ENCODE data around the gene SMARCA4.
"Not testable (repeated sequence)": the region's sequence is repeated elsewhere in the genome, so short reads cannot be mapped to it uniquely, and the experiment has no call there.

Gene SMARCA4

GRCh38 chr19:11066326-11066725, 105.5 kb downstream of the SMARCA4 start:
- Mint-ChIP-seq H3K4me3 (no peak overlapping the region), H3K4me1 (ENCODE audit: low read depth) (no peaks in the 10 kb centered on the region), H3K9me3 (ENCODE audit: low read depth) (no peaks in the 10 kb centered on the region), H3K27ac (no peak overlapping the region), H3K27me3 (no peaks in the 10 kb centered on the region), H3K36me3 (peaks cover 4% of the 10 kb centered on the region)

GRCh38 chr19:11067356-11068113, 106.7 kb downstream of the SMARCA4 start:
- Mint-ChIP-seq H3K36me3 (peaks cover 2% of the 10 kb centered on the region), H3K27ac (no peak overlapping the region), H3K4me1 (ENCODE audit: low read depth) (no peaks in the 10 kb centered on the region), H3K27me3 (no peaks in the 10 kb centered on the region), H3K9me3 (ENCODE audit: low read depth) (no peaks in the 10 kb centered on the region), H3K4me3 (no peak overlapping the region)

- no peaks in the 10 kb centered on the region for H3K9me3 Mint-ChIP-seq (ENCODE audit: low read depth)
- H3K27ac Mint-ChIP-seq: no peak overlapping the region
- peaks cover 3% of the 10 kb centered on the region for H3K4me1 Mint-ChIP-seq (ENCODE audit: low read depth)
- no peaks in the 10 kb centered on the region for H3K27me3 Mint-ChIP-seq
- H3K36me3 Mint-ChIP-seq: peaks cover 2% of the 10 kb centered on the region
- no peak overlapping the region for H3K4me3 Mint-ChIP-seq
These were observed 108.7 kb downstream of the SMARCA4 start for GRCh38 chr19:11069561-11069960.

GRCh38 chr19:11070123-11070522, 109.3 kb downstream of the SMARCA4 start:
- H3K4me1 Mint-ChIP-seq (ENCODE audit: low read depth): peaks cover 4% of the 10 kb centered on the region

GRCh38 chr19:11073568-11073967, 112.7 kb downstream of the SMARCA4 start:
- Mint-ChIP-seq H3K4me1 (ENCODE audit: low read depth) (peaks cover 4% of the 10 kb centered on the region), H3K27ac (no peak overlapping the region), H3K4me3 (no peak overlapping the region), H3K36me3 (no peaks in the 10 kb centered on the region), H3K9me3 (ENCODE audit: low read depth) (no peaks in the 10 kb centered on the region), H3K27me3 (no peaks in the 10 kb centered on the region)

More at GRCh38 chr19:11070123-11070522, 109.3 kb downstream of the SMARCA4 start:
- H3K27me3 Mint-ChIP-seq: no peaks in the 10 kb centered on the region
- no peaks in the 10 kb centered on the region for H3K9me3 Mint-ChIP-seq (ENCODE audit: low read depth)
- peaks cover 2% of the 10 kb centered on the region for H3K36me3 Mint-ChIP-seq
- H3K4me3 Mint-ChIP-seq: no peak overlapping the region
- no peak overlapping the region for H3K27ac Mint-ChIP-seq

- H3K4me1 Mint-ChIP-seq (ENCODE audit: low read depth); H3K9me3 Mint-ChIP-seq (ENCODE audit: low read depth); H3K4me3 Mint-ChIP-seq; H3K36me3 Mint-ChIP-seq; H3K27me3 Mint-ChIP-seq; H3K27ac Mint-ChIP-seq: not testable (repeated sequence)
These were observed 116.0 kb downstream of the SMARCA4 start for GRCh38 chr19:11076792-11077191.

GRCh38 chr19:11078893-11079292, 118.1 kb downstream of the SMARCA4 start:
- H3K4me3 Mint-ChIP-seq: no peak overlapping the region
- peaks cover 2% of the 10 kb centered on the region for H3K36me3 Mint-ChIP-seq
- no peaks in the 10 kb centered on the region for H3K27me3 Mint-ChIP-seq
- H3K4me1 Mint-ChIP-seq (ENCODE audit: low read depth): peaks cover 4% of the 10 kb centered on the region
- no peaks in the 10 kb centered on the region for H3K9me3 Mint-ChIP-seq (ENCODE audit: low read depth)
- H3K27ac Mint-ChIP-seq: no peak overlapping the region

GRCh38 chr19:11079999-11080398, 119.2 kb downstream of the SMARCA4 start:
- Mint-ChIP-seq H3K36me3 (peaks cover 2% of the 10 kb centered on the region), H3K9me3 (ENCODE audit: low read depth) (no peaks in the 10 kb centered on the region), H3K27me3 (no peaks in the 10 kb centered on the region), H3K4me1 (ENCODE audit: low read depth) (peaks cover 2% of the 10 kb centered on the region), H3K27ac (no peak overlapping the region), H3K4me3 (no peak overlapping the region)

GRCh38 chr19:11087870-11088505, 127.2 kb downstream of the SMARCA4 start:
- H3K36me3 Mint-ChIP-seq: no peaks in the 10 kb centered on the region
- H3K9me3 Mint-ChIP-seq (ENCODE audit: low read depth): no peaks in the 10 kb centered on the region
- H3K4me1 Mint-ChIP-seq (ENCODE audit: low read depth): peaks cover 31% of the 10 kb centered on the region
- peak overlapping the region; percentile 95 for H3K4me3 Mint-ChIP-seq
- H3K27me3 Mint-ChIP-seq: no peaks in the 10 kb centered on the region
- no peak overlapping the region for H3K27ac Mint-ChIP-seq

- Mint-ChIP-seq H3K4me3 (peak overlapping the region; percentile 95), H3K9me3 (ENCODE audit: low read depth) (no peaks in the 10 kb centered on the region), H3K36me3 (no peaks in the 10 kb centered on the region), H3K4me1 (ENCODE audit: low read depth) (peaks cover 32% of the 10 kb centered on the region), H3K27me3 (no peaks in the 10 kb centered on the region), H3K27ac (peak overlapping the region; percentile 95)
These were observed 127.8 kb downstream of the SMARCA4 start for GRCh38 chr19:11088506-11089253.

GRCh38 chr19:11089254-11090013, 128.6 kb downstream of the SMARCA4 start, which contains the start of gene LDLR:
LDLR (plus strand) TSS chr19:11089463; CDS start chr19:11089549, 86 bp downstream.
- H3K27me3 Mint-ChIP-seq: no peaks in the 10 kb centered on the region
- H3K27ac Mint-ChIP-seq: peak within 1 kb of the TSS; percentile 95
- no peaks in the 10 kb centered on the region for H3K9me3 Mint-ChIP-seq (ENCODE audit: low read depth)
- peak within 1 kb of the TSS; percentile 95 for H3K4me3 Mint-ChIP-seq
- H3K36me3 Mint-ChIP-seq: no peaks in the 10 kb centered on the region
- H3K4me1 Mint-ChIP-seq (ENCODE audit: low read depth): peaks cover 36% of the 10 kb centered on the region

GRCh38 chr19:11090014-11090263, 129.1 kb downstream of the SMARCA4 start:
- Mint-ChIP-seq H3K4me3 (peak overlapping the region; percentile 95), H3K27ac (peak overlapping the region; percentile 95), H3K4me1 (ENCODE audit: low read depth) (peaks cover 40% of the 10 kb centered on the region)
- H3K36me3 Mint-ChIP-seq; H3K9me3 Mint-ChIP-seq (ENCODE audit: low read depth); H3K27me3 Mint-ChIP-seq: not testable (repeated sequence)

- Mint-ChIP-seq H3K36me3 (peaks cover 3% of the 10 kb centered on the region), H3K4me3 (peak overlapping the region; percentile 95), H3K27ac (peak overlapping the region; percentile 95), H3K9me3 (ENCODE audit: low read depth) (no peaks in the 10 kb centered on the region), H3K27me3 (no peaks in the 10 kb centered on the region), H3K4me1 (ENCODE audit: low read depth) (peaks cover 42% of the 10 kb centered on the region)
These were observed 129.6 kb downstream of the SMARCA4 start for GRCh38 chr19:11090264-11090996.

- Mint-ChIP-seq H3K9me3 (ENCODE audit: low read depth) (no peaks in the 10 kb centered on the region), H3K4me1 (ENCODE audit: low read depth) (peaks cover 49% of the 10 kb centered on the region), H3K27me3 (no peaks in the 10 kb centered on the region), H3K36me3 (peaks cover 4% of the 10 kb centered on the region), H3K4me3 (peak overlapping the region; percentile 95), H3K27ac (peak overlapping the region; percentile 91)
These were observed 130.3 kb downstream of the SMARCA4 start for GRCh38 chr19:11090997-11091702.

Data from activated naive CD8-positive, alpha-beta T cell (primary cell).